Measurements from ENCODE around the gene AGGF1.

- TF ChIP-seq CTCF (conservative IDR thresholded peaks at IDR 0.05) (no peak), ZFX (IDR thresholded peaks at IDR 0.05) (no peak)
Observed at GRCh38 chr5:77073667-77074066, 43.5 kb downstream of the AGGF1 start.

Data from C4-2B (cell line).